ENCODE measurements around the gene LUZP1.

- TF ChIP-seq, protein P1, sequence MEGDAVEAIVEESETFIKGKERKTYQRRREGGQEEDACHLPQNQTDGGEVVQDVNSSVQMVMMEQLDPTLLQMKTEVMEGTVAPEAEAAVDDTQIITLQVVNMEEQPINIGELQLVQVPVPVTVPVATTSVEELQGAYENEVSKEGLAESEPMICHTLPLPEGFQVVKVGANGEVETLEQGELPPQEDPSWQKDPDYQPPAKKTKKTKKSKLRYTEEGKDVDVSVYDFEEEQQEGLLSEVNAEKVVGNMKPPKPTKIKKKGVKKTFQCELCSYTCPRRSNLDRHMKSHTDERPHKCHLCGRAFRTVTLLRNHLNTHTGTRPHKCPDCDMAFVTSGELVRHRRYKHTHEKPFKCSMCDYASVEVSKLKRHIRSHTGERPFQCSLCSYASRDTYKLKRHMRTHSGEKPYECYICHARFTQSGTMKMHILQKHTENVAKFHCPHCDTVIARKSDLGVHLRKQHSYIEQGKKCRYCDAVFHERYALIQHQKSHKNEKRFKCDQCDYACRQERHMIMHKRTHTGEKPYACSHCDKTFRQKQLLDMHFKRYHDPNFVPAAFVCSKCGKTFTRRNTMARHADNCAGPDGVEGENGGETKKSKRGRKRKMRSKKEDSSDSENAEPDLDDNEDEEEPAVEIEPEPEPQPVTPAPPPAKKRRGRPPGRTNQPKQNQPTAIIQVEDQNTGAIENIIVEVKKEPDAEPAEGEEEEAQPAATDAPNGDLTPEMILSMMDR (IDR thresholded peaks at IDR 0.05) = no peak
- no peak for TF ChIP-seq POLR2A (IDR thresholded peaks at IDR 0.05)
Measured at GRCh38 chr1:23122796-23123195, 45.9 kb downstream of the LUZP1 start.
